Activated T-helper 2 cell treated with anti-CD3 and anti-CD28 coated beads, Interferon-gamma antibody, Interleukin-2, Interleukin-4, amounts not matched to agents 10 μg/mL and 5 μg/mL and 100 μg/mL, durations not matched to agents 14 hours and 24 hours and 36 hours (primary cell): ENCODE results near the gene SIPA1L3. TPM values are rescaled to one million over a fixed set of nuclear protein-coding genes. Genes with fewer than 3 reads are reported as not detected.
A peak's percentile ranks its signal among the peaks of the same experiment; 100 is the strongest.

Source experiments
- DNase-seq: peaks from one replicate; pipeline ENCODE4 v3.0.0; 2021; ENCODE audit warnings: low spot score
- H3K27ac Mint-ChIP-seq: one replicate; pipeline ENCODE4 v1.8.0; 2021; ENCODE audit warnings: mixed read lengths
- H3K27me3 Mint-ChIP-seq: one replicate; pipeline ENCODE4 v1.8.0; 2021; ENCODE audit warnings: low read depth, mixed read lengths
- H3K36me3 Mint-ChIP-seq: one replicate; pipeline ENCODE4 v1.8.0; 2021; ENCODE audit warnings: low read depth, mixed read lengths
- H3K4me1 Mint-ChIP-seq: one replicate; pipeline ENCODE4 v1.8.0; 2021; ENCODE audit warnings: low read depth, mixed read lengths
- H3K4me3 Mint-ChIP-seq: one replicate; pipeline ENCODE4 v1.8.0; 2021; ENCODE audit warnings: low read depth, mild to moderate bottlenecking, moderate library complexity, mixed read lengths
- H3K9me3 Mint-ChIP-seq: one replicate; pipeline ENCODE4 v1.8.0; 2021; ENCODE audit warnings: mixed read lengths
- intact Hi-C: fragments of 100-400 bp; cut with micrococcal nuclease; formaldehyde crosslinking; loops from one replicate; pipeline ENCODE4 v1.15.1; 2023
- total RNA-seq: library from RNA; stranded (reverse); gene quantifications from 2 replicates; pipeline ENCODE4 v1.2.3, GENCODE V29; 2022

Gene SIPA1L3
- total RNA-seq, 1 donor from 2014 or later = 15.9 TPM

DNA sequence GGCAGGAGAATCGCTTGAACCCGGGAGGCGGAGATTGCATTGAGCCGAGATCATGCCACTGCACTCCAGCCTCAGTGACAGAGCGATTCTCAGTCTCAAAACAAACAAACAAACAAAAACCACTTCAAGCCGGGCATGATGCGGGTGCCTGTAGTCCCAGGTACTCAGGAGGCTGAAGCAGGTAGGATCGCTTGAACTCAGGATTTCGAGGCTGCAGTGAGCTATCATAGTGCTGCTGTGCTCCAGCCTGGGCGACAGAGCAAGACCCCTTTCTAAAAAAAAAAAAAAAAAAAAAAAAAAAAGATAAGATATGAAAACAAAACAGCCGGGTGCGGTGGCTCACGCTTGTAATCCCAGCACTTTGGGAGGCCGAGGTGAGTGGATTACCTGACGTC lies 336.3 kb downstream of the SIPA1L3 start:
- Mint-ChIP-seq H3K9me3 (no peaks in the 10 kb centered on the region), H3K36me3 (no peaks in the 10 kb centered on the region), H3K27ac (no peak overlapping the region), H3K4me1 (peaks cover 8% of the 10 kb centered on the region), H3K4me3 (peak overlapping the region; percentile 74), H3K27me3 (no peaks in the 10 kb centered on the region)
- intact Hi-C loops = loop anchor here (5.0 kb wide), 1 partner anchor 129 kb away; the partner anchor contains the start of gene PSMD8
- no peak for DNase-seq

DNA sequence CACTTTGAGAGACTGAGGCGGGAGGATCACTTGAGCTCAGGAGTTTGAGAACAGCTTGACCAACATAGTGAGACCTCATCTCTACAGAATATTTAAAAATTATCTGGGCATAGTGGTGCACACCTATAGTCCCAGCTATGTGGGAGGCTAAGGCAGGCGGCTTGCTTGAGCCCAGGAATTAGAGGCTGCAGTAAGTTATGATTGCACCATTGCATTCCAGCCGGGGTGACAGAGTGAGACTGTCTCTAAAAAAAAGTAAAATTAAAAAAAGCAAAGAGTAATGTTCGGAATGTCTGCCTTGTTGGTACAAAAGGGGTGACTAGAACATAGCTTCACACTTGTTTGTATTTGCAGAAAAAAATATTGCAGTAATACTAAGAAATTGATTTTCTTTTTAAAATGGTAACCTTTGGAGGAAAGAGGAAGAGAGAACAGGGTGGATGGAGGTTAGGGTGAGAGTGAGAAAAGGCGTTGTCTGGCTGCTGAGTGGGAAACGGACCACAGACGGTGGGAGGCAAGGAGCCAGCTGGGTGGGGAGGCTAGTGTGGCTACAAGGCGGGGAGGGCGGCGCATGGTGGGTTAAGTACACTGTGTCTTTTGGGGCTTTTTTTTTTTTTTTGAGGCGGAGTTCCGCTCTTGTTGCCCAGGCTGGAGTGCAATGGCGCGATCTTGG lies 339.0 kb downstream of the SIPA1L3 start:
- Mint-ChIP-seq H3K36me3 (peaks cover 10% of the 10 kb centered on the region), H3K4me1 (peaks cover 10% of the 10 kb centered on the region), H3K27me3 (no peaks in the 10 kb centered on the region), H3K27ac (no peak overlapping the region), H3K4me3 (no peak overlapping the region), H3K9me3 (no peaks in the 10 kb centered on the region)
- intact Hi-C loops = no loop called here
- no peak for DNase-seq

DNA sequence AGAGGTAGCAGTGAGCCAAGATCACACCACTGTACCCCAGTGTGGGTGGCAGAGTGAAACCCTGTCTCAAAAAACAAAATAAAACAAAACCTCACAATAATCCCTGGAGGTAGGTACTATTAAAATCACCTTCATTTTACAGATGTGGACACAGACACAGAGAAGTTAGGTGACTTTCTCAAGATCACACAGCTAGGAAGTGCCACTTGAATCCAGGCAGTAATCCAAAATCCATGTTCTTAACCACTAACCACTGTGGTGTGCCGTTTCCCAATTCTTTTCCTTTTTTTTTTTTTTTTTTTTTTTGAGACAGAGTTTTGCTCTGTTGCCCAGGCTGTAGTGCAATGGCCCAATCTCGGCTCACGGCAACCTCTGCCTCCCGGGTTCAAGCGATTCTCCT lies 340.1 kb downstream of the SIPA1L3 start:
- Mint-ChIP-seq H3K27me3 (no peaks in the 10 kb centered on the region), H3K9me3 (no peaks in the 10 kb centered on the region), H3K4me1 (peaks cover 15% of the 10 kb centered on the region), H3K27ac (no peak overlapping the region), H3K36me3 (peaks cover 14% of the 10 kb centered on the region), H3K4me3 (no peak overlapping the region)
- intact Hi-C loops = no loop called here
- no peak for DNase-seq

DNA sequence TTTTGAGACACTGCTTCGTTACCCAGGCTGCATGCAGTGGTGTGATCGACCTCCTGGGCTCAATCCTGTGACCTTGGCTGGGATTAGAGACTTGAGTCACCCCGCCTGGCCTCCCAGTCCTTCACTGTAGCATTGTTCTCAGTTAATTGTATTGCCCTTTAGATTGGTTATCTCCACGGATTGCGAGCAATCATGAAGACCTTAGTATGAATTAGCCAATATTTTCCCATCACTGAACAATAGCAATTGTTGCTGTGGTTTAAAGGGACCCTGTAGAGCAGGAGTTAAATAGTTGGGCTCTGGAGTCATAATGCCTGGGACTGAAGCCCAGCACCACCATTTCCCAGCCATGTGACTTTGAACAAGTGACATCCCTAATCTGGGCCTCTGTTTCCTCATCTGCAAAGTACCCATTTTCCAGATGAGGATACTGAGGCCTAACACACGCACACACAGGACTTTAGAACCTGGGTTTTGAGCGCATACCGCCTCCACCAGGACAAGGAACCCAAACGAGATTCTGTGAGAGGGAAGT lies 340.8 kb downstream of the SIPA1L3 start:
- H3K4me1 Mint-ChIP-seq = peaks cover 18% of the 10 kb centered on the region
- no peaks in the 10 kb centered on the region for H3K27me3 Mint-ChIP-seq
- H3K36me3 Mint-ChIP-seq = peaks cover 14% of the 10 kb centered on the region
- intact Hi-C loops = no loop called here
- no peaks in the 10 kb centered on the region for H3K9me3 Mint-ChIP-seq
- no peak overlapping the region for H3K27ac Mint-ChIP-seq
- DNase-seq = no peak
- no peak overlapping the region for H3K4me3 Mint-ChIP-seq

DNA sequence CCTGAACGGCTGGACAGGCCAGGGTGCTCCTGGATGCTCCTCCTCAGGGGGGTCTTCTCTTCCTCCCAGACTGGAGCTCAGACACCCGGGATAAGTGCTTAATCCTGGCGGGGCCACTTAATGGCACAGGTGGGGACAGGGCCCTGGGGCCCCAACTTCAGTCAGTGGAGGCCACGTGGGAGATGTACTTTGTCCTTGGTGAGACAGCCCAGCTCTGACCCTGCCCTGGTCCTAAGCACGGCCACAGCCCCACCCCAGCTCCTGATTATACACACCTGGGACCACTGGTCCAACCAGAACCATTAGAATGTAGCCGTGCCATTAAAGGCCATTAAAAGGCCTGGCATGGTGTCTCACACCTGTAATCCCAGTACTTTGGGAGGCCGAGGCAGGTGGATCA lies 341.4 kb downstream of the SIPA1L3 start:
- intact Hi-C loops = no loop called here
- Mint-ChIP-seq H3K36me3 (peaks cover 14% of the 10 kb centered on the region), H3K4me1 (peaks cover 18% of the 10 kb centered on the region), H3K9me3 (no peaks in the 10 kb centered on the region), H3K4me3 (no peak overlapping the region), H3K27me3 (no peaks in the 10 kb centered on the region), H3K27ac (no peak overlapping the region)
- DNase-seq = no peak

DNA sequence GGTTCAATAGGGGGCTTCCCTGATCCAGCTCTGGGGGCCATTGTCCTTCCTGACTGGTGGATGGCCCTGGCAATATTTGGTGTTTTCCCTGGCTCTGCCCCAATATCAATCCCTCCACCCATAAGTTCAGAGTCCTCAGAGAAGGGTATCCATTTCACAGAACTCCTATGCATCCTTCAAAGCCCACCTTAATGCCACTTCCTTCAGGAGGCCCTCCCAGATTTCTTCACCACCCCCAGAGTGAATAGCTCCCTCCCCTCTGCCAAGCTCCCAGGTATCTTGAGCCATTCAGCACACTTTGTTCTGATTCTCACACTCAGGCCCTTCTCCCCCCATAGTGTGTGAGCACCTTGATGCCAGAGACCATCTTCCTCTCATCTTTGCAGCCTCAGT lies 343.4 kb downstream of the SIPA1L3 start:
- DNase-seq = no peak
- Mint-ChIP-seq H3K9me3 (no peaks in the 10 kb centered on the region), H3K27me3 (no peaks in the 10 kb centered on the region), H3K4me3 (no peak overlapping the region), H3K4me1 (peaks cover 20% of the 10 kb centered on the region), H3K27ac (no peak overlapping the region), H3K36me3 (peaks cover 23% of the 10 kb centered on the region)
- intact Hi-C loops = no loop called here

DNA sequence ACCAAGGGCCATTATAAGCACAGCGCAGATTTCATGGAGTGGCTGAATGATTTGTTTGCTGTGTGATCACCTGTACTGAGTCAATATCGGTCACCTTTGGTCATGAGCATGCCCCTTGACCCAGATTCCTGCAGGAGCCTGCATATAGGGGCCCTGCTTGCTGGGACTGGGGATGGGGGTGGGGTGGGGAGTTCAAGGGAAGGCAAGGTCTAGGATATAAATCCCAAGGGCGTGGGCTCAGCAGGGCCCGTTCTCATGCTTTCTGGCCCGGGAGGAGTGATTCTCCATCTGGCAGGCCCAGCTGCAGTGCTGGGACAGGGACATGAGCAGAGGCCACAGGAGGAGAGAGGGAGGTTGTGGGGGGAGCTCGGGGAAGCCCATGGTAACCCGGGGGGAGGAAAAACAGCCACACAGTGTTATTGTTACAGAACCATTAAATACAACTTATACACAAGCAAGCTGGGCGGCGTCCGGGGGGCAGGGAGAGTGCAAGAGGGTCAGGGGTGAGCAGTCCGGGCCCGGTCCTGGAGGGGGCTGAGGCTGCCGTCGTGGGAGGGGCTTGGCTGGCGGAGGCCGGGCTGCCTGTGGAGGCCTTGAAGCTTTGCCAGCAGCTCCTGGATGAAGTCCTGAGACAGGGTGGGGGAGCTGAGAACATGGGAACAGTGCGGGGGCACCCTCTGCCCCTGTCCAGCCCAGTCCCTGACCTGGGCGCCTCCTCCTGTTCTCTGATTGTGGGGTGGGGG lies 344.0 kb downstream of the SIPA1L3 start:
- Mint-ChIP-seq H3K9me3 (no peaks in the 10 kb centered on the region), H3K27ac (no peak overlapping the region), H3K4me3 (no peak overlapping the region), H3K4me1 (peaks cover 20% of the 10 kb centered on the region), H3K36me3 (peaks cover 26% of the 10 kb centered on the region), H3K27me3 (no peaks in the 10 kb centered on the region)
- intact Hi-C loops = no loop called here
- no peak for DNase-seq

DNA sequence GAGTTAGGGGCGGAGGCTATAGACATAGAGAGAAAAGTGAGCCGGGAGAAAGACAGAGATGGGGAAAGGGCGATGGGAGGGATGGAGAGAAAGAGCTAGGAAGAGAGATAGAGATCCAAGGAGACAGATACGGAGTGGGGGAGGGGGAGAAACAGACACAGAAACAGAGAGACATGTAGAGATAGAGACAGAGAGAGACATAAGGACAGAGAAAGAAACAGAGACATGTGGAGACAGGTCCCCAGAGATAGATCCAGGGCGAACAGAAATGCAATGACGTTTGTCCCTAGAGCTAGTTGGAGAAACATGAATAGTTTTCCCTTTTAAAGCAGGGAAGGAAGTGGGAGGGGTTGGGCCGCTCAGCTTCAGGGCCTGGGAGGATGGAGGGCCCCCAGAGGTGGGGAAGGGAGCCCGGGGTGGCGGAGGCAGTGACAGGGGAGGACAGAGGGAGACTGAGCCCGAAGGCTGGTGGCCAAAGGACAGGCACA lies 344.6 kb downstream of the SIPA1L3 start:
- Mint-ChIP-seq H3K27me3 (no peaks in the 10 kb centered on the region), H3K4me1 (peaks cover 18% of the 10 kb centered on the region), H3K4me3 (peak overlapping the region; percentile 54), H3K36me3 (peaks cover 26% of the 10 kb centered on the region), H3K27ac (peak overlapping the region; percentile 42), H3K9me3 (no peaks in the 10 kb centered on the region)
- intact Hi-C loops = no loop called here
- no peak for DNase-seq

DNA sequence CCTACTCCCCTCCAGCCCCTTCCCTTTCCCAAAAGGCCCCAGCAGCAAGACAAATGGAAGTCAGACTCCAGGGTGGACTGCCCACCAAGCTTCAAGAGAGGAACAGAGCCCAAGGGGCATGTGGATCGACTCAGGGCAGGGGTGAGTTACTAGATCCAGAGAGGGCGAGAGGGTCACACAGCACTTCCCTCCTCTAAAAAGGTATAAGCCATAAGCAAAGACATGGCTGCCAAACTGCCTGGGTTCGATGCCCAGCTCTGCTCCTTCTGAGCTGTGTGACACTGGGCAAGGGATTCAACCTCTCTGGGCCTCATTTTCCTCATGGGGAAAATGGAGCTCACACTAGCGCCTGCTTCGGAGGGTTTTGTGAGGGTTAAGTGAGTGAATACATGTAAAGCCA lies 345.4 kb downstream of the SIPA1L3 start:
- intact Hi-C loops = no loop called here
- peak overlapping the region; percentile 68 for H3K4me3 Mint-ChIP-seq

DNA sequence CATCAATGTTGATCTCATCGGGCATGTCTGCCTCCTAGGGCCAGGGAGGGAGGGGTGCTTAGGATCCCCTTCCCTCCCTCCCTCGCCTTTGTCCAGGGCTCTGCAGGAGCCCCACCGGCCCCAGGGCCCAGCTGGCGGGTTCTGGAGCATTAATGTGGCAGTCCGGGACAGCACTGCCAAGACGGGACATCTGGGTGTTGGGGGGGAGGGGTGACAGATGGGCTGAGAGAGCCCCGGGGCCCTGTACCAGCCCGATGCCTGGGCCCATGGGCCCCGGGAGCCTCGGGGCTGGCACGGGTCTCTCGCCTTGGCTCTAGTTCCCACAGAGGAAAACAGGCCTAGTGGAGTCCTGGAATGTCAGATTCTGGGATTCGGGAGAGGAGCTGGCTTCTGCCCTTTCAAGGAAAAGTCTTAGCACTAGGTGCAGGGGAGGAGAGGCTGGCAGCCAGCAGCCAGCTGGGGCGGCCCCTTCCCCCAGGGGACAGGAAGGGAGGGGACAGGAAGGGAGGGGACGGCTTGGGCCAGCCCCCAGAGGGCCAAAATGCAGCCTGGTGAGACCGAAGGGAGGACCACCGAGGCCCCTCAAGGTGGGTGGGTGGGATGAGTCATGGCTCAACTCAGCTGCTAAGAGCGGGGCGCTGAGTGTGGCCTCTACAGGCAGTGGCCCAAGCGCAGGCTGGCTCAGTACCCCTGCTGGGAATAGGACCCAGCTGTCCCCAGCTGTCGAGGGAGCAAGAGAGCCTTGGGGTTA lies 346.1 kb downstream of the SIPA1L3 start:
- Mint-ChIP-seq H3K27me3 (no peaks in the 10 kb centered on the region), H3K4me1 (peaks cover 20% of the 10 kb centered on the region), H3K4me3 (peak overlapping the region; percentile 68), H3K9me3 (no peaks in the 10 kb centered on the region), H3K27ac (peak overlapping the region; percentile 33), H3K36me3 (peaks cover 26% of the 10 kb centered on the region)
- intact Hi-C loops = no loop called here
- DNase-seq = no peak

More for the DNA sequence above, 345.4 kb downstream of the SIPA1L3 start:
- peaks cover 26% of the 10 kb centered on the region for H3K36me3 Mint-ChIP-seq
- peaks cover 18% of the 10 kb centered on the region for H3K4me1 Mint-ChIP-seq
- no peaks in the 10 kb centered on the region for H3K9me3 Mint-ChIP-seq
- DNase-seq = no peak
- no peak overlapping the region for H3K27ac Mint-ChIP-seq
- no peaks in the 10 kb centered on the region for H3K27me3 Mint-ChIP-seq

DNA sequence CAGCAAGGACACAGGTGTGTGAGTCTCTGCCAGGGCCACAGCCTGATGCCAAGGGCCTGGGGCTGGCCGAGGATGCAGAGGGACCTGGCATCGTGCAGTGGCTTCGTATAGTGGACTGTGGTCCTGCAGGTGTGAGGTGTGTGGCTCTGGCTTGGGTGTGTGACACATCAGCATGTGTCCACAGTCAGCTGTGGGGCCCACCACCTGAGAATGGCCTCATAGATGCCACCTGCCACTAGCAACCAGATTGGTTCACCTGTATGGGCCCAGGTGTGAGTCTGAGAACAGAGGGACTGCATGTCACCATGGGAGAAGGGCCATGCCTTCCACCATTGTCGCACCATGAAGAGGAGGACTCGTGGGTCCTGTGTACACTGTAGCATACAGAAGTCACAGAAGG lies 346.8 kb downstream of the SIPA1L3 start:
- no peaks in the 10 kb centered on the region for H3K9me3 Mint-ChIP-seq
- peak overlapping the region; percentile 68 for H3K4me3 Mint-ChIP-seq
- intact Hi-C loops = no loop called here
- peaks cover 26% of the 10 kb centered on the region for H3K36me3 Mint-ChIP-seq
- no peaks in the 10 kb centered on the region for H3K27me3 Mint-ChIP-seq
- DNase-seq = no peak
- H3K4me1 Mint-ChIP-seq = peaks cover 21% of the 10 kb centered on the region
- no peak overlapping the region for H3K27ac Mint-ChIP-seq

DNA sequence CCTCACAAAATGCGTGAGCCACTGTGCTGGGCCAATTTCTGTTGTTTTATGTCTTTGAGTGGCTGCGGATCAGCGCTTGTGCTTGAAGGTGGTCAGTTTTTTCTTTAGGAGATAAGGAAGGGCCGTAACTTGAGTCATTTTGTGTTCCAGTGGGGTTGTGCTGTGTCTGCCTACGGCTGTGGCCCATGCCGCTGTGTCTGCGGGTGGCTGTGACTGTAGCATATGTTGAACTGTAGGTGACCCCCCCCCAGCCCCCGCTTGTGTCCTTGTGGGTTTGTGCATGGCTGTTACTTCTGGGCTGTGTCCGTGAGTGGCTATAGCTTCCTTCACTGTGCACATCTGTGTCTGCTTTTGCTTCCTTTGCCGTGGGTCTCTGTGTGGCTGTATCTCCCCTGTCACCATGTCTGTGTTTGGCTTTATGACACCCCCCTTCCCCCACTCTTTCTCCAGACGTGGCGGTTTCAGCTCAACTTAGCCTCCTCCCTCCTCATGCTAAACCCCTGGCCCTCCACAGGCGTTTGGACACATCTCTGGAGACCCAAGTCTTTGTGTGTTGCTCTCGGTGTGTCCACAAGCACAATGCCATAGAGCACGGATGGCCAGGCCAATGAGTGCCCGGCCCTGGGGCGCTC lies 348.5 kb downstream of the SIPA1L3 start:
- intact Hi-C loops = loop anchor here (1.0 to 5.0 kb wide), 2 partner anchors 9 to 82 kb away; partner anchors contain the start of genes CATSPERG and SPINT2
- H3K4me3 Mint-ChIP-seq = peak overlapping the region; percentile 84
- DNase-seq = no peak
- peaks cover 23% of the 10 kb centered on the region for H3K4me1 Mint-ChIP-seq
- peaks cover 18% of the 10 kb centered on the region for H3K36me3 Mint-ChIP-seq
- H3K9me3 Mint-ChIP-seq = no peaks in the 10 kb centered on the region
- no peaks in the 10 kb centered on the region for H3K27me3 Mint-ChIP-seq
- peak overlapping the region; percentile 64 for H3K27ac Mint-ChIP-seq
